Activated CD4-positive, alpha-beta T cell treated with anti-CD3 and anti-CD28 coated beads for 36 hours (primary cell): ENCODE results near the gene UBE2Q2. TPM values are rescaled to one million over a fixed set of nuclear protein-coding genes. Genes with fewer than 3 reads are reported as not detected.
"Not testable (repeated sequence)": the region's sequence is repeated elsewhere in the genome, so short reads cannot be mapped to it uniquely, and the experiment has no call there.

ENCODE experiments used
- ATAC-seq: fragments of 200-7000 bp; cut with Tn5 transposase; one replicate; pipeline ENCODE4 v1.10.0; 2021; ENCODE audit warnings: mild to moderate bottlenecking, moderate library complexity
- CTCF ChIA-PET: fragments of 350-600 bp; sonication (Branson Sonifier 250); formaldehyde crosslinking; loops from one replicate; lab custom pipeline; 2021; ENCODE audit warnings: antibody characterized with exemption; lab: Charles Lee
- POLR2A ChIA-PET: fragments of 350-600 bp; sonication (Branson Sonifier 250); formaldehyde crosslinking; loops from one replicate; lab custom pipeline; 2021; ENCODE audit warnings: antibody characterized with exemption, inconsistent platforms; lab: Charles Lee
- DNase-seq: peaks from one replicate; pipeline ENCODE4 v3.0.0-alpha.2; 2020
- H3K27ac Mint-ChIP-seq: one replicate; pipeline ENCODE4 v1.8.0; 2021; ENCODE audit warnings: mixed read lengths
- H3K27me3 Mint-ChIP-seq: one replicate; pipeline ENCODE4 v1.8.0; 2021; ENCODE audit warnings: mixed read lengths
- H3K36me3 Mint-ChIP-seq: one replicate; pipeline ENCODE4 v1.8.0; 2021; ENCODE audit warnings: low read depth, mixed read lengths
- H3K4me1 Mint-ChIP-seq: one replicate; pipeline ENCODE4 v1.8.0; 2021; ENCODE audit warnings: mixed read lengths
- H3K4me3 Mint-ChIP-seq: one replicate; pipeline ENCODE4 v1.8.0; 2021; ENCODE audit warnings: mild to moderate bottlenecking, moderate library complexity, mixed read lengths
- H3K9me3 Mint-ChIP-seq: one replicate; pipeline ENCODE4 v1.8.0; 2021; ENCODE audit warnings: low read depth, mixed read lengths
- intact Hi-C, 2 experiments: fragments of 100-400 bp; cut with DNase I in 1 of 2; cut with micrococcal nuclease in 1 of 2; formaldehyde crosslinking; loops; one replicate each; pipeline versions ENCODE4 v1.14.2 to v1.15.1; 2022 to 2024; cut with DNase I, micrococcal nuclease
- total RNA-seq, 2 experiments: library from RNA; stranded (reverse); gene quantifications; one replicate each; pipeline ENCODE4 v1.2.3, GENCODE V29; 2021

The UBE2Q2 gene
- total RNA-seq, 2 experiments from 2014 or later, result 14.9 to 15.1 TPM

- H3K36me3 Mint-ChIP-seq, result peaks cover 20% of the 10 kb centered on the region
- intact Hi-C loops, result loop anchor here (1.0 to 5.0 kb wide), 10 partner anchors 59 to 1286 kb away; partner anchors contain the start of genes C15orf39 (in 1 of the 2), CLK3 (in 1 of the 2), IMP3 (in 1 of the 2) and MAN2C1 (in 1 of the 2)
- ATAC-seq (peak; percentile 97), DNase-seq (peak; percentile 97)
- CTCF ChIA-PET, result interaction anchor here (1.8 kb wide), 1 partner anchor 13 kb away, joined by 6 read pairs; no protein-coding TSS in a partner anchor
- no peaks in the 10 kb centered on the region for H3K9me3 Mint-ChIP-seq
- H3K4me3 Mint-ChIP-seq, result peak within 1 kb of the TSS; percentile 97
- POLR2A ChIA-PET, result interaction anchor here (0.6 kb wide), 1 partner anchor 278 kb away, joined by 3 read pairs; the partner anchor contains the start of gene SNUPN
- H3K4me1 Mint-ChIP-seq, result peaks cover 40% of the 10 kb centered on the region
- H3K27ac Mint-ChIP-seq, result peak within 1 kb of the TSS; percentile 98
- no peaks in the 10 kb centered on the region for H3K27me3 Mint-ChIP-seq
Observed at GRCh38 chr15:75903331-75904239, 60.3 kb downstream of the UBE2Q2 start, which contains the start of gene FBXO22. Gene FBXO22, plus strand, starts transcription at chr15:75903878. Its CDS starts 86 bp downstream, at chr15:75903964.

GRCh38 chr15:75905231-75905630 is 62.0 kb downstream of the UBE2Q2 start:
- intact Hi-C loops, result loop anchor here (2.0 kb wide), 3 partner anchors 62 to 450 kb away; partner anchors contain the start of gene UBE2Q2 (in 1 of the 2)
- H3K4me3 Mint-ChIP-seq, result peak overlapping the region; percentile 97
- peaks cover 54% of the 10 kb centered on the region for H3K4me1 Mint-ChIP-seq
- H3K27ac Mint-ChIP-seq, result peak overlapping the region; percentile 72
- H3K36me3 Mint-ChIP-seq, result peaks cover 34% of the 10 kb centered on the region
- no peak for DNase-seq
- ChIA-PET POLR2A (no interaction called here), CTCF (no interaction called here)
- no peak for ATAC-seq
- peaks cover under 1% of the 10 kb centered on the region for H3K9me3 Mint-ChIP-seq
- H3K27me3 Mint-ChIP-seq, result no peaks in the 10 kb centered on the region

- intact Hi-C loops, ATAC-seq, H3K4me3 Mint-ChIP-seq, H3K9me3 Mint-ChIP-seq, DNase-seq, H3K27me3 Mint-ChIP-seq, H3K27ac Mint-ChIP-seq: not testable (repeated sequence)
- ChIA-PET POLR2A (interaction anchor here (0.6 kb wide), 1 partner anchor 42 kb away, joined by 3 read pairs; no protein-coding TSS in a partner anchor), CTCF (interaction anchor here (1.0 kb wide), 1 partner anchor 109 kb away, joined by 3 read pairs; no protein-coding TSS in a partner anchor)
- H3K36me3 Mint-ChIP-seq, result peaks cover 61% of the 10 kb centered on the region
- peaks cover 46% of the 10 kb centered on the region for H3K4me1 Mint-ChIP-seq
Observed at GRCh38 chr15:75910355-75910754, 67.1 kb downstream of the UBE2Q2 start.

GRCh38 chr15:75916978-75917377 is 73.7 kb downstream of the UBE2Q2 start:
- ATAC-seq (no peak), DNase-seq (no peak)
- peaks cover 8% of the 10 kb centered on the region for H3K4me1 Mint-ChIP-seq
- intact Hi-C loops, result no loop called here
- CTCF ChIA-PET, result interaction anchor here (0.8 kb wide), 1 partner anchor 223 kb away, joined by 4 read pairs; no protein-coding TSS in a partner anchor
- H3K27ac Mint-ChIP-seq, result no peak overlapping the region
- no peak overlapping the region for H3K4me3 Mint-ChIP-seq
- POLR2A ChIA-PET, result no interaction called here
- no peaks in the 10 kb centered on the region for H3K9me3 Mint-ChIP-seq
- no peaks in the 10 kb centered on the region for H3K27me3 Mint-ChIP-seq
- H3K36me3 Mint-ChIP-seq, result peaks cover 38% of the 10 kb centered on the region

GRCh38 chr15:75918135-75918534 is 74.9 kb downstream of the UBE2Q2 start:
- CTCF ChIA-PET, result no interaction called here
- POLR2A ChIA-PET, result no interaction called here
- peaks cover 6% of the 10 kb centered on the region for H3K4me1 Mint-ChIP-seq
- peaks cover 35% of the 10 kb centered on the region for H3K36me3 Mint-ChIP-seq
- intact Hi-C loops, result no loop called here
- no peak overlapping the region for H3K4me3 Mint-ChIP-seq
- H3K9me3 Mint-ChIP-seq, result no peaks in the 10 kb centered on the region
- H3K27me3 Mint-ChIP-seq, result no peaks in the 10 kb centered on the region
- DNase-seq, result no peak
- ATAC-seq, result no peak
- H3K27ac Mint-ChIP-seq, result no peak overlapping the region

- Mint-ChIP-seq H3K36me3 (peaks cover 33% of the 10 kb centered on the region), H3K27ac (no peak overlapping the region), H3K27me3 (no peaks in the 10 kb centered on the region), H3K4me3 (no peak overlapping the region), H3K4me1 (peaks cover 11% of the 10 kb centered on the region), H3K9me3 (no peaks in the 10 kb centered on the region)
- DNase-seq, result no peak
- intact Hi-C loops, result no loop called here
- CTCF ChIA-PET, result interaction anchor here (0.5 to 1.4 kb wide), 6 partner anchors 10 to 219 kb away, joined by 3 to 8 read pairs (median 4); no protein-coding TSS in a partner anchor
- POLR2A ChIA-PET, result interaction anchor here (0.6 kb wide), 1 partner anchor 66 kb away, joined by 3 read pairs; no protein-coding TSS in a partner anchor
- ATAC-seq, result no peak
Observed at GRCh38 chr15:75920079-75920478, 76.8 kb downstream of the UBE2Q2 start.

- DNase-seq, result peak; percentile 19
- CTCF ChIA-PET, result interaction anchor here (0.6 to 1.9 kb wide), 10 partner anchors 8 to 1124 kb away, joined by 3 to 6 read pairs (median 4); no protein-coding TSS in a partner anchor
Observed at GRCh38 chr15:75921732-75922703, 78.8 kb downstream of the UBE2Q2 start.

GRCh38 chr15:75923756-75924155 is 80.5 kb downstream of the UBE2Q2 start:
- ATAC-seq (peak; percentile 65), DNase-seq (peak; percentile 30)
- Mint-ChIP-seq H3K27me3 (no peaks in the 10 kb centered on the region), H3K27ac (no peak overlapping the region), H3K4me1 (peaks cover 23% of the 10 kb centered on the region), H3K36me3 (peaks cover 28% of the 10 kb centered on the region), H3K9me3 (no peaks in the 10 kb centered on the region), H3K4me3 (no peak overlapping the region)
- CTCF ChIA-PET, result interaction anchor here (0.6 to 1.9 kb wide), 3 partner anchors 114 to 330 kb away, joined by 3 to 6 read pairs (median 4); no protein-coding TSS in a partner anchor
- POLR2A ChIA-PET, result no interaction called here
- intact Hi-C loops, result no loop called here

More at GRCh38 chr15:75921732-75922703, 78.8 kb downstream of the UBE2Q2 start:
- Mint-ChIP-seq H3K4me1 (peaks cover 19% of the 10 kb centered on the region), H3K36me3 (peaks cover 35% of the 10 kb centered on the region), H3K4me3 (no peak overlapping the region), H3K27me3 (no peaks in the 10 kb centered on the region), H3K9me3 (no peaks in the 10 kb centered on the region), H3K27ac (no peak overlapping the region)
- intact Hi-C loops, result no loop called here
- ATAC-seq, result peak; percentile 68
- POLR2A ChIA-PET, result no interaction called here

GRCh38 chr15:75924576-75924975 is 81.3 kb downstream of the UBE2Q2 start:
- H3K36me3 Mint-ChIP-seq, result peaks cover 28% of the 10 kb centered on the region
- CTCF ChIA-PET, result interaction anchor here (0.6 to 0.7 kb wide), 2 partner anchors 346 to 898 kb away, joined by 3 read pairs; no protein-coding TSS in a partner anchor

GRCh38 chr15:75925440-75925839 is 82.2 kb downstream of the UBE2Q2 start:
- Mint-ChIP-seq H3K27ac (peak overlapping the region; percentile 8), H3K4me3 (no peak overlapping the region), H3K27me3 (no peaks in the 10 kb centered on the region), H3K4me1 (peaks cover 26% of the 10 kb centered on the region), H3K9me3 (no peaks in the 10 kb centered on the region), H3K36me3 (peaks cover 31% of the 10 kb centered on the region)
- ATAC-seq (no peak), DNase-seq (no peak)
- CTCF ChIA-PET, result interaction anchor here (0.6 to 1.1 kb wide), 3 partner anchors 9 to 898 kb away, joined by 3 to 6 read pairs (median 4); no protein-coding TSS in a partner anchor
- POLR2A ChIA-PET, result no interaction called here
- intact Hi-C loops, result no loop called here

More at GRCh38 chr15:75924576-75924975, 81.3 kb downstream of the UBE2Q2 start:
- Mint-ChIP-seq H3K27ac (no peak overlapping the region), H3K4me1 (peaks cover 23% of the 10 kb centered on the region), H3K9me3 (no peaks in the 10 kb centered on the region), H3K27me3 (no peaks in the 10 kb centered on the region), H3K4me3 (no peak overlapping the region)
- ATAC-seq (no peak), DNase-seq (no peak)
- POLR2A ChIA-PET, result no interaction called here
- intact Hi-C loops, result no loop called here
